Upper lobe of right lung (tissue), 1 donor: ENCODE measurements around the gene AMOTL1. TPM values are rescaled to one million over a fixed set of nuclear protein-coding genes. Genes with fewer than 3 reads are reported as not detected.

Experiments
- ATAC-seq: fragments of 200-7000 bp; cut with Tn5 transposase; one replicate; pipeline ENCODE4 v1.9.1; 2020; ENCODE audit warnings: mild to moderate bottlenecking, moderate library complexity
- DNase-seq: peaks from one replicate; pipeline ENCODE4 v3.0.0-alpha.2; 2020
- H3K27ac ChIP-seq: fragments of 200-600 bp; one replicate; pipeline ENCODE4 v1.8.0; 2022
- H3K27me3 ChIP-seq: fragments of 200-600 bp; one replicate; pipeline ENCODE4 v1.8.0; 2022; ENCODE audit warnings: mild to moderate bottlenecking
- H3K36me3 ChIP-seq: fragments of 200-600 bp; one replicate; pipeline ENCODE4 v1.8.0; 2022
- H3K4me1 ChIP-seq: fragments of 200-600 bp; one replicate; pipeline ENCODE4 v1.8.0; 2022
- H3K4me3 ChIP-seq: fragments of 200-600 bp; one replicate; pipeline ENCODE4 v1.8.0; 2022; ENCODE audit warnings: mild to moderate bottlenecking
- H3K9me3 ChIP-seq: fragments of 200-600 bp; one replicate; pipeline ENCODE4 v1.8.0; 2022
- intact Hi-C: fragments of 100-400 bp; cut with DNase I; formaldehyde crosslinking; loops from one replicate; pipeline ENCODE4 v1.11.0; 2022
- total RNA-seq: library from RNA; stranded (reverse); fragmentation: NEBNext Ultra II Directional; extraction: Animal tissue kit (Norgen Biotek cat#: 25700); gene quantifications from one replicate; pipeline ENCODE4 v1.2.1, GENCODE V29; 2021
- TF ChIP-seq, protein P1 (sequence below): fragments of 200-600 bp; IDR thresholded peaks from one replicate; pipeline ENCODE4 v1.8.0; 2022; ENCODE audit warnings: antibody characterized with exemption
- donor health status: DM: no; HTN: yes; CAD: no; lungs with severe emphysema.

The AMOTL1 gene
- total RNA-seq, 1 donor from 2014 or later = 62.5 TPM

DNA sequence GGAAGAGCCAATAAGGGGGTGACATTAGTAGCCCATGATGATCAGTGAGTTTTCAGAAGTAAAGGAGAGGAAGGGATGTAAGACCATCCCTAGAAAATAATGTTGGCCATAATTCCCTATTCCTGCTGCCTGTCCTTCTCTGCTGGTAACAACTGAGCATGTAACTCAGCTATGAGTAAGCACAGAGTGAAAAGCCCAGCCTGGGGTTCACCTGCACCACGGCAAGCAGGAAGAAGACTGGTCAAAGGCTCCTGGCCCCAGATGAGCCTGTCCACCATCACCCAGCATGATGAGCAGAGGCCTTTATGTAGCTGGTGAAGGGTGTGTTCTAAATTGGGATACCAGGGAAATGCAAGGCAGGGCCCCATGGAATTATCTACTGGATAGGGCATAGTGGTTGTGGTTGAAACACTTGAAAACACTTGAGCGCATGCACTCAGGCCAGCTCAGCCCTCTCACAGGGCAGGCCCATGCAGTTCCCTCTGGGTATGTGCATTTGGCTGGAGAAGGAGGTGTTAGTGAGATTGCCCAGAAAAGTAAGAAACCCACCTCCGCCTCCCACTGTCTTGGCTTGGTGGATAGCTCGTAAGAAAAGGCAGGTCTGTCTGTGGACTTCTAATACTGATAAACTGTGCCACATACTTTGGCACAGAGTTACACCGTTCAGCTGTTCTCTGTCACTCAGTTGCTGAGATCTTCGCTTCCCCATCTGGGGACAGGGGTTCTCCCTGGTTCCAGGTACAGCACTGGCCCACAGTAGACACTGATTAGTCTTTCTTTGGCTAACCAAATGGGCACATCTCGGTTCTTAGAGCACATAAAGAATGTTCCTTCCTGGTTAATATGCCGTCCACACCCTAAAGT is 86.8 kb downstream of the AMOTL1 start:
- no peaks in the 10 kb centered on the region for H3K9me3 ChIP-seq
- H3K27me3 ChIP-seq = no peaks in the 10 kb centered on the region
- H3K4me3 ChIP-seq = no peak overlapping the region
- H3K36me3 ChIP-seq = peaks cover 84% of the 10 kb centered on the region
- DNase-seq = peak; percentile 75
- H3K4me1 ChIP-seq = no peaks in the 10 kb centered on the region
- intact Hi-C loops = no loop called here
- H3K27ac ChIP-seq = no peak overlapping the region
- ATAC-seq = peak; percentile 94
- TF ChIP-seq, protein P1, sequence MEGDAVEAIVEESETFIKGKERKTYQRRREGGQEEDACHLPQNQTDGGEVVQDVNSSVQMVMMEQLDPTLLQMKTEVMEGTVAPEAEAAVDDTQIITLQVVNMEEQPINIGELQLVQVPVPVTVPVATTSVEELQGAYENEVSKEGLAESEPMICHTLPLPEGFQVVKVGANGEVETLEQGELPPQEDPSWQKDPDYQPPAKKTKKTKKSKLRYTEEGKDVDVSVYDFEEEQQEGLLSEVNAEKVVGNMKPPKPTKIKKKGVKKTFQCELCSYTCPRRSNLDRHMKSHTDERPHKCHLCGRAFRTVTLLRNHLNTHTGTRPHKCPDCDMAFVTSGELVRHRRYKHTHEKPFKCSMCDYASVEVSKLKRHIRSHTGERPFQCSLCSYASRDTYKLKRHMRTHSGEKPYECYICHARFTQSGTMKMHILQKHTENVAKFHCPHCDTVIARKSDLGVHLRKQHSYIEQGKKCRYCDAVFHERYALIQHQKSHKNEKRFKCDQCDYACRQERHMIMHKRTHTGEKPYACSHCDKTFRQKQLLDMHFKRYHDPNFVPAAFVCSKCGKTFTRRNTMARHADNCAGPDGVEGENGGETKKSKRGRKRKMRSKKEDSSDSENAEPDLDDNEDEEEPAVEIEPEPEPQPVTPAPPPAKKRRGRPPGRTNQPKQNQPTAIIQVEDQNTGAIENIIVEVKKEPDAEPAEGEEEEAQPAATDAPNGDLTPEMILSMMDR = no peak

DNA sequence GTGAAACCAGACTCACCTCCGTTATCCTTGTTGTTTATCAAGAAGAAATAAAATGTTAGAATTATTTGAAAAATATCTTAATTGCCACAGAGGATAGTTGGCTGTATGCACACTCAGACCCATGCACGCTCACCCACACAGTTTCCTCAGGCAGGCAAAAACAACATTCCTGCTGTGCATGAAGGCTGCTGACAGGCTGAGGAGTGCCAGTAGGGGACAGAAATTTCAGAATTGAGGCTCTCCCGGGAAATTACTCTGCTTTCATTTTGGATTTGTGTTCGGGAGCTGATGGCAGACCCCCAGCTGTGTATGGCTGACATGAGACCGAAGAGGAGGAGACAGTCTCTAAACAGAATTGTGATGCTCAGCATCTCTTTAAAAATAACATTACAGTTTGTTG is 87.5 kb downstream of the AMOTL1 start:
- TF ChIP-seq, protein P1 = no peak
- peaks cover 84% of the 10 kb centered on the region for H3K36me3 ChIP-seq
- H3K27me3 ChIP-seq = no peaks in the 10 kb centered on the region
- no peak overlapping the region for H3K4me3 ChIP-seq
- no peak for DNase-seq
- H3K9me3 ChIP-seq = no peaks in the 10 kb centered on the region
- no peak overlapping the region for H3K27ac ChIP-seq
- H3K4me1 ChIP-seq = no peaks in the 10 kb centered on the region
- intact Hi-C loops = no loop called here
- ATAC-seq = no peak

DNA sequence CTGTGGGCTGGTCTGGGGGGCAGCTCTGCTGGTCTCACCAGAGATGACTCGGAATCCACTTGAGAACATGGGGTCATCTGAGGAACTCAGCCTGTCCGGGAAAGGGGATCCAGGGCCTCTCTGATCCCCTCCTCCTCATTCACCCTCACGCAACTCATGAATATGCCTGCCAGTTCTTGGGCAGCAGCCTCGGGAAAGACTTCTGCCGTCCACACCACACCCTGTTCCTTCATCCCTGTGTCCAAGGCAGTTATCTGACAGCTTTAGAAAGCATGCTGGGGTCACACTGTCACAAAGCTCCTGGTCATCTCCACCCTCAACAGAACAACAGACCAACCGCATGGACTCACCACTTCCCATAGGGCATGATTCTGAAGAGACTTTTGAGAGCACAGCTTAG is 88.3 kb downstream of the AMOTL1 start:
- TF ChIP-seq, protein P1 = no peak
- Histone ChIP-seq H3K4me1 (no peaks in the 10 kb centered on the region), H3K27ac (no peak overlapping the region), H3K4me3 (no peak overlapping the region), H3K27me3 (no peaks in the 10 kb centered on the region), H3K9me3 (no peaks in the 10 kb centered on the region), H3K36me3 (peaks cover 84% of the 10 kb centered on the region)
- ATAC-seq = no peak
- DNase-seq = no peak
- intact Hi-C loops = no loop called here

DNA sequence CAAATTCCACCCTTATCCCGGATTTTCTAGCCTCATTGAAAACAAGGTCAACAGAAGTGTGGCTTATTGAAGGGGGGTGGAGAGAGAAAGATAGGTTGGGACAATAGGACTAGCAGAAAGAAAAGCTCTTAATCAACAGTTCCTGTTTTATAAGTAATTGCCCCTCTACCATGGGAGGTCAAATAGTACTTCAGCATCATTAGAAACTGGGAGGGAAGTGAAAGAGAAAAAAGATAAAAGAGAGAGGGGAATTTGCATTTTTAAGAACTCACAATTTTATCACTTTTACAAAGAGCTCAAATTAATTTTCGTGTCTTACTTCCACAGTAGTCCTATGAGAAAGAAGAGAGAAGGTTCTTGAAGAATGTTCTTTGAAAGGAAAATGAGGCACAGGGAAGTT is 89.2 kb downstream of the AMOTL1 start:
- TF ChIP-seq, protein P1 = no peak
- Histone ChIP-seq H3K27ac (no peak overlapping the region), H3K9me3 (no peaks in the 10 kb centered on the region), H3K36me3 (peaks cover 86% of the 10 kb centered on the region), H3K27me3 (no peaks in the 10 kb centered on the region), H3K4me3 (no peak overlapping the region), H3K4me1 (no peaks in the 10 kb centered on the region)
- DNase-seq (no peak), ATAC-seq (no peak)
- intact Hi-C loops = no loop called here

DNA sequence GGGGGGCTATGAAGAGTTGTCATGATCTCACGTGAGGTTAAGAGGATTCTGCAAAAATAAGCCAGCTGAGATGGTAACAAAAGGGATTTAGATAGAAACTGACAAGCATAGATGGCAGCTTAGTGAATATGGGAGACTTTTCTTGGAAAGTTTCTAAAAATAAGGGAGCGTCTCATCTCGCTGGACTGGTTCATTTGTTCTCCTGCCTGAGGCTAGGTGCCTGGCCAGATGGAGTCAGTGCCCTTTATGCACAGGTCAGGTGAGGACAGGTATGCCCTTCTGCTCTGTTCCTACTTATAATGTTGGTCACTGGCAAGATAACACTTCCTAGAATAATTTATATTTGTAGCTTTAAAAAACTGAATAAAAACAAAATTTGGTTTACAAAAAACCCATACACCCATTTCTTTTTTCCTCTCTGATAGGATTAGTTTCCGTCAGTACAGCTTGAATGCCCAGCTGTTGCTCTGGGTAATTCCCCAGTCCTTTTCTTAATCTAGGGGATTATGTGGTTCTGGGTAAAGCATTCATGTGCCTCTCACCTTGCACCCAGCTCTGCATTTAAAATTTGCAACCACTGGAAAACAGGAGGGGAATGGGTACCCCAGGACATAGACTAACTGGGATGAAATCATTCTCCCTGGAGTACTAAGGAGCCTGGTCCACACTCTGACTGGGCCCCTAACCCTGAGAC is 90.0 kb downstream of the AMOTL1 start:
- peaks cover 87% of the 10 kb centered on the region for H3K36me3 ChIP-seq
- TF ChIP-seq, protein P1 = no peak
- no peak overlapping the region for H3K27ac ChIP-seq
- H3K4me3 ChIP-seq = no peak overlapping the region
- ATAC-seq = no peak
- no peaks in the 10 kb centered on the region for H3K27me3 ChIP-seq
- no peaks in the 10 kb centered on the region for H3K4me1 ChIP-seq
- intact Hi-C loops = no loop called here
- H3K9me3 ChIP-seq = no peaks in the 10 kb centered on the region
- DNase-seq = no peak
